Tibial nerve (tissue), 3 donors: ENCODE results near the gene IRX5.

Experiments
- CTCF ChIP-seq, 5 experiments: fragments of 200-600 bp in 3 of 5; fragments of 450-650 bp in 2 of 5; sonication (generic) in 3 of 5; IDR thresholded peaks; one replicate each; pipeline ENCODE4 v1.5.1; 2016 to 2019; ENCODE audit warnings: antibody characterized with exemption in 5 of 5, mild to moderate bottlenecking in 3 of 5, moderate library complexity in 2 of 5
- POLR2A ChIP-seq, 2 donors: fragments of 450-650 bp; IDR thresholded peaks; one replicate each; pipeline ENCODE4 v1.6.1; 2017; ENCODE audit warnings: antibody characterized with exemption in 2 of 2, mild to moderate bottlenecking in 2 of 2, moderate library complexity in 2 of 2

GRCh38 chr16:54932737-54933254 is 2.1 kb downstream of the IRX5 start:
- TF ChIP-seq CTCF (IDR thresholded peaks at IDR 0.05) (no peak), POLR2A (IDR thresholded peaks at IDR 0.05) (no peak)
